HEK293 (cell line): ENCODE results near the gene CCDC69.

Source experiments
- CTCF ChIP-seq: fragments of 450-650 bp; formaldehyde crosslinking; IDR thresholded peaks from 2 replicates; pipeline ENCODE4 v1.5.1; 2016; ENCODE audit warnings: missing biosample characterization, missing genetic modification characterization
- HOXA7 ChIP-seq: sonication (generic); formaldehyde crosslinking; IDR thresholded peaks from 2 replicates; pipeline ENCODE4 v1.8.1; 2022; ENCODE audit warnings: missing genetic modification reagents, borderline replicate concordance
- ZNF280D ChIP-seq: fragments of 450-650 bp; formaldehyde crosslinking; IDR thresholded peaks from 2 replicates; pipeline ENCODE4 v1.5.1; 2016; ENCODE audit warnings: missing biosample characterization, missing genetic modification characterization
- TF ChIP-seq, protein P1 (sequence below): fragments of 450-650 bp; formaldehyde crosslinking; IDR thresholded peaks from 2 replicates; pipeline ENCODE4 v1.5.1; 2016; ENCODE audit warnings: missing biosample characterization, missing genetic modification characterization

DNA sequence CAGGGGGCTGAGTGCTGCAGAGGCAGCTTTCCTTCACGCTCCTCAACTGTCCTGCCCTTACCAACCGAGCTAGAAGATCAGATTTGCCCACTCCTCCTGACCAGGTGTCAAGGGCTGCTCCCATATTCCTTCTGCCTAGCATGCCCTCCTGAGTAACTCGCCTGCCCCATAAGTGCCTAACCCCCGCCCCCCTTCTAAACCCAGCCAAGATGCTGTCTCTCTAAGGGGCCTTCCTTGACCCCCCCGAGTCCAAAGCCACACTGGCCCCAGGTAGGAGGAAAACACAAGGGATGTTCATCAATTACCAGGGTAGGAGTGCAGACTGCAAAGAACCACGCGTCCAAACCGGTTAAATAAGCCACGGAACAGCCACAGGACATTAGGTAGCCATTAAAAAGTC, 4.8 kb downstream of the CCDC69 start:
- TF ChIP-seq HOXA7 (CRISPR knock-in tag) (no peak), CTCF (tag by site-specific recombination) (no peak), ZNF280D (tag by site-specific recombination) (no peak)
- TF ChIP-seq, protein P1, sequence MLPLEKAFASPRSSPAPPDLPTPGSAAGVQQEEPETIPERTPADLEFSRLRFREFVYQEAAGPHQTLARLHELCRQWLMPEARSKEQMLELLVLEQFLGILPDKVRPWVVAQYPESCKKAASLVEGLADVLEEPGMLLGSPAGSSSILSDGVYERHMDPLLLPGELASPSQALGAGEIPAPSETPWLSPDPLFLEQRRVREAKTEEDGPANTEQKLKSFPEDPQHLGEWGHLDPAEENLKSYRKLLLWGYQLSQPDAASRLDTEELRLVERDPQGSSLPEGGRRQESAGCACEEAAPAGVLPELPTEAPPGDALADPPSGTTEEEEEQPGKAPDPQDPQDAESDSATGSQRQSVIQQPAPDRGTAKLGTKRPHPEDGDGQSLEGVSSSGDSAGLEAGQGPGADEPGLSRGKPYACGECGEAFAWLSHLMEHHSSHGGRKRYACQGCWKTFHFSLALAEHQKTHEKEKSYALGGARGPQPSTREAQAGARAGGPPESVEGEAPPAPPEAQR = no peak
